ENCODE results near the gene MPRIP.

Gene MPRIP

GRCh38 chr17:17052462-17053221 is 10.4 kb downstream of the MPRIP start:
- DNase-seq, result no peak

DNA sequence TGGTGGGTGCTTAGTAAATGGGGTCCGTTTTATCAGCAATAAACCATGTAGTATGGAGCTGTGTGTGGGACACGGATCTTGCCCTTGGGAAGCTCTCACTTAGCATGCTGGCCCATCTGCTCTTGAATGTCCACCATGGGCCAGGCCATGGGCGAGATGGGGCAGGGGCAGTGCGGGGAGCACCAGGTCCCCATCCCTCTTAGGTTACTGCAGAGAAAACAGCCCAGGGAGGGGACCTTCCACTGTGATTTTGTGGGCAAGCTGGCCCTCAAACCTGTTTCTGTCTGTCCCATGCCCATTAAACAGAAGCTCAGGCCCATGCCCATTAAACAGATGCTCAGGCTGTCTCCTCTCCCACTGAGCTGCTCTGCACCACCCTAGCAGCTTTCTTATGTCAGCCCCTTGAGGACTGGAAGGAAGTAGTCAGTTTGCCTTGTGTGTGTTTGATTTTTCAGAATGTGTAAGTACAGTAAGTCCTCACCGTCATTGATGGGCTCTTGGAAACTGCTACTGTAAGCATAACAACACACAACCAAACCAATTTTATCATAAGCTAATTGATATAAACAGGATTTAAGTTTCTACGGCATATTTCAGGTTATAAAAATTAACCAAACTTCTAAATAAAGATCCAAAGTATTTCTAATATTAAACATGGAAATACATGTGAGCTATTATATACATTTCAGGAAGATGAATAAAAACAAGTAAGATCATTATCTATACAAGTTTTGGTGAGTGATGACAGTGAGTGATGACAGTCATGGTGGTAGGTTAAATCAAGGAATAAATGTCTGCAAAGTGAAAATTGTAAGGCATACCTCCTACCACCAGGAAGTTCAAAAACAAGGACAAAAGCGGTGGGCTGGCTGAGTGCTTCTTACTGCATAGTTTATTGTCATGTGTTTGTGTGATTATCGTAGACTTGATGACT is 11.5 kb downstream of the MPRIP start:
- DNase-seq, result no peak

DNA sequence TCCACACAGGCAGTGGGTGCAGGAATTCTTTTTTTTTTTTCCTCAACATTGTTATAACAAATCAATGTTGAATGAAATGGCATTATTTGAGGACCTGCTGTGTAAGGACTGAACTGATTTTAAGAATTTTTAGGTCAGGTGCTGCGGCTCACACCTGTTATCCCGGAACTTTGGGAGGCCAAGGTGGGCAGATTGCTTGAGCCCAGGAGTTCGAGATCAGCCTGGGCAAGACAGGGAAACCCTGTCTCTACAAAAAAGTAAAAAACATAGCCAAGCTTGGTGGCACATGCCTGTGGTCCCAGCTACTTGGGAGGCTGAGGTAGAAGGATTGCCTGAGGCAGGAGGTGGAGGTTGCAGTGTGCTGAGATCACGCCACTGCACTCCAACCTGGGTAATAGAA is 12.4 kb downstream of the MPRIP start:
- no peak for DNase-seq

DNA sequence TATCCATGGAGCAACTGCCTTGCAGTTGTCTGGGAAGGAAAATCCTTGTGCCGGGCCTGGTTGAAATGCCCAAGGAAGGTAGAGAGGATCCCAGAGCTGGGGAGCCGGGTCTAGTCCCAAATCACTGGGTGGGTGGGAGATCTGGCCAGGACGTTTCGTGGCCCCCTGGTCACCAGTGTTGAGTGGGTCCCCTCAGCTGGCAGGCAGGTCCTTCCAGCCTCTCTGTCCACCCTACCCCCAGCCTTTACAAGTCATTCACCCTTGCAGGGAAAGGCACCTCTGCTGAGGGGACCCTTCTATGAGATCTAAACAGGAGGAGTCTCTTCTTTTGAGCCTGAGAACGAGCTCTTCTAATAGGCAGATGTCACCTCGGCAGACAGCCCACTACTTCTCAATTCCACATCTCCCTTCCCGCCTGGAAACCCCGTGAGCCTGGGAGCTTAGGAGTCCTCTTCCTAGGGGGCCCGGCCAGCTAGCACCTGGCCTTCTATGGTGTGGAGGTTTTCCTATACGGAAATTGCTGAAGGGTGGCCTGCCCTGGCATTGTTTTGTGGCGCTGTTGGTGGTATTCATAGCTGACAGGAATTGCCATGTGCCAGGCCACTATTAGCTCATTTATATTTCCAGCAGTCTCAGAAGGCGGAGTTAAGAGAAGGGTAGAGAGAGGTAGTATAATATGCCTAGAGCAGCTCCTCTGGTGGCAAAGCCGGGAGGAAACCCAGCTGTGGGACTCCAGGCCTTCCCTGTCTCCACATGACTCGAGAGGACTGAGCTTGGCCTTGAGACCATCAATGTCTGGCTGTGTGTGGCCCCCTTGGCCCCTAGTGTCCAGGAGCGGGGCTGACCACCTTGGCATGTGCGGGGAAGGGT is 13.3 kb downstream of the MPRIP start:
- no peak for DNase-seq

DNA sequence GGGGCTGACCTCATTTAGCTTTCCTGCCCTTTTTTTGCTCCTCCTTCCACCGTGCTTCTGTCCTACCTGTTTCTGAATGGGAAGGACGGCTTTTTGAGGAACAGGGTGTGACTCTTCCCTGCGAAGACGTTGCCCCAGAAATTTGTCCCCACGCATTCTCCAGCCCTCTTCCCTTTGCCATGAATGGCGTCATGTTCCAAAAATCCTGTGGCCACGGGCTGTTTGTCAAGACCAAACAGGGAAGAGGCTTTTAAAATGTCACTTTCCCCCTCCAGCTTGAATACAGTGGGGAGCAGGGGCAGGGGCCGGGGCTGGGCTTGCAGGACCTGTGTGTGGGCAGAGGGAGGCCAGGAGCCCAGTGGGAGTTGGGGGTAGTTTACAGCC is 13.9 kb downstream of the MPRIP start:
- no peak for DNase-seq

GRCh38 chr17:17057057-17057551 is 14.8 kb downstream of the MPRIP start:
- no peak for DNase-seq

DNA sequence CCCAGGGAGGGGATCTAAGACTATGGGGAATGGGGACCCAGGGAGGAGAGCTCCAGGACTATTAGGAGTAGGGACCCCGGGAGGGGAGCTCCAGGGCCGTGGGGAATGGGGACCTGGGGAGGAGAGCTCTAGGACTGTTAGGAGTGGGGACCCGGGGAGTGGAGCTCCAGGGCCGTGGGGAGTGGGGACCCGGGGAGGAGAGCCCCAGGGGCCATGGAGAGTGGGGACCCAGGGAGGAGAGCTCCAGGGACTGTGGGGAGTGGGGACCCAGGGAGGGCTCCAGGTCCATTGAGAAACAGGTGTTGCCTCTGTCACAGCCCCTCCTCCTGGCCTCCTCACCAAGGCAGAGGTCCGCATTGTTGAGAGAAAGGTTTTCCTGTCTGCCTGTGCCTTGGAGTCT is 16.0 kb downstream of the MPRIP start:
- DNase-seq, result no peak

- DNase-seq, result no peak
Measured at GRCh38 chr17:17059301-17059890, 17.1 kb downstream of the MPRIP start.

GRCh38 chr17:17060001-17060922 is 18.0 kb downstream of the MPRIP start:
- DNase-seq, result no peak

GRCh38 chr17:17060930-17061329 is 18.7 kb downstream of the MPRIP start:
- DNase-seq, result no peak

DNA sequence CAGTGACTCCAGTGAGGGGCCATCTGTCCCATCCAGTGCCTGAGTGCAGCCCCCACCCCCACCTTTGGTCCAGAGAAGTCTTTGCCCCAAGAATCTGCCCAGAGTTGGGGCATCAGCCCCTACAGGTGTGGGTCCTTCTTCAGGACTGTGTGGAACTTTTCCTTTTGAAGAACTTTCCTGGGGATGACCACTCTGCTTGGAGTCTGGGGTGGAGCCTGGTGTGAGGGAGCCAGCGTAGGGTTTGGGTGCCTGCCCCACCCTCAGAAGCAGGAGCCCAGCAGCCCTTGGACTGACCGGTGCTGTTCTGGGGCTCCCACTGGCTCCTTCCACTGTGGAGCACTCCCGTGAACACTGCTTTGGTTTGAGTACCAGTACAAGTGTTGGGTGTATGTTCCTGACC is 19.3 kb downstream of the MPRIP start:
- no peak for DNase-seq

- DNase-seq, result no peak
Measured at GRCh38 chr17:17062356-17062755, 20.1 kb downstream of the MPRIP start.

- no peak for DNase-seq
Measured at GRCh38 chr17:17062866-17063265, 20.6 kb downstream of the MPRIP start.

- peak; percentile 95 for DNase-seq
Measured at GRCh38 chr17:17063546-17064122, 21.4 kb downstream of the MPRIP start.

DNA sequence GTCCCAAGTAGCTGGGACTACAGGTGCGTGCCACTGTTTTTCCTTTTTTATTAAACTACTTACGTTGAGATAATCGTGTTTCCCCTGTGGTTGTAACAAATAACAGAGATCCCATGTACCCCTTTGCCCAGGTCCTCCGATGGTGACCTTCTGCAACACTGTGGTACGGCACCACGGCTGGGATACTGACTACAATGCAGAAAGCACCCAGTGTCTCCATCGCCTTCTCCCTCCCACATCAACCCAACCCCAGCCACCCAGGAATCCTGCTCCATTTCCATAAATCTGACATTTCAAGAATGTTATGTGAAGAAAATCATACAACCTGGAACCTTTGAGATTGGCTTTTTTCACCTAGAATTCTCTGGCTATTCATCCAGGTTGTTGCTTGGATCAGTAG is 22.1 kb downstream of the MPRIP start:
- no peak for DNase-seq

- DNase-seq, result no peak
Measured at GRCh38 chr17:17066021-17066420, 23.8 kb downstream of the MPRIP start.

DNA sequence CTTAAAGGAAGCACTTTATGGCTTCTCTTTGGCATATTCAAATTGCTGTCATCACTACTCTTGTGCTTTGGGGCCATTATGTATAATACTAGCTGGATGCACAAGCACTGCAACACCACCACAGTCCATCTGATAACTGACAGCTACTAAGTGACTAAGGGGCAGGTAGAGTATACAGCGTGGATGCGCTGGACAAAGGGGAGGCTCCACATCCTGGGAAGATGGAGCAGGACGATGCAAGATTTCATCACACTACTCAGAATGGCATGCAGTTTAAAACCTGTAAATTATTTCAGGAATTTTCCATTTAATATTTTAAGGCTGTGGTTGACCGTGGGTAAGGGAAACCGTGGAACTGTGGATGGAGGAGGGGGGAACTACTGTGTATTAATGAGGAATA is 25.0 kb downstream of the MPRIP start:
- no peak for DNase-seq

DNA sequence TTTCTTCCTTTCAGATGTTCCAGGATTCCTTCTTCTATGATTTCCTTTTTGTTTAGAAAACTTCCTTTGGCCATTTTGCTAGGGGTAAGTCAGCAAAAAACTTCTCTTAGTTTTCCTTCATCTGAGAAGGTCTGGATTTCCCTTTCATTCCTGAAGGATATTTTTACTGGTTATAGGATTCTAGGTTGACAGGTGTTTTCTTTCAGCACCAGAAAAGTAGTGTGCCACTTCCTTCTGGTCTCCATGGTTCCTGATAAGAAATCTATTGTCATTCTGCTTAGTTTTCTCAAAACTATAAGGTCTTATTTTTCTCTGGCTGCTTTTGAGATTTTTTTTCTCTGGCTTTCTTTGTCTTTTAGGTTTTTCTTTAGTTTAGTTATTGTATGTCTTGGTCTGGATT is 27.6 kb downstream of the MPRIP start:
- no peak for DNase-seq

GRCh38 chr17:17070931-17071330 is 28.7 kb downstream of the MPRIP start:
- DNase-seq, result no peak

GRCh38 chr17:17071531-17072360 is 29.5 kb downstream of the MPRIP start:
- DNase-seq, result no peak

Data from midbrain (tissue), 1 donor.